A204.1 (cell line): ENCODE results near the gene NCAPD2.
"Not testable (repeated sequence)": the region's sequence is repeated elsewhere in the genome, so short reads cannot be mapped to it uniquely, and the experiment has no call there.

Experiments
- FAIRE-seq: peaks from 2 replicates; lab custom pipeline; 2012; peaks lifted over from hg19 to GRCh38; lab: Jason Lieb, UNC

Gene NCAPD2

DNA sequence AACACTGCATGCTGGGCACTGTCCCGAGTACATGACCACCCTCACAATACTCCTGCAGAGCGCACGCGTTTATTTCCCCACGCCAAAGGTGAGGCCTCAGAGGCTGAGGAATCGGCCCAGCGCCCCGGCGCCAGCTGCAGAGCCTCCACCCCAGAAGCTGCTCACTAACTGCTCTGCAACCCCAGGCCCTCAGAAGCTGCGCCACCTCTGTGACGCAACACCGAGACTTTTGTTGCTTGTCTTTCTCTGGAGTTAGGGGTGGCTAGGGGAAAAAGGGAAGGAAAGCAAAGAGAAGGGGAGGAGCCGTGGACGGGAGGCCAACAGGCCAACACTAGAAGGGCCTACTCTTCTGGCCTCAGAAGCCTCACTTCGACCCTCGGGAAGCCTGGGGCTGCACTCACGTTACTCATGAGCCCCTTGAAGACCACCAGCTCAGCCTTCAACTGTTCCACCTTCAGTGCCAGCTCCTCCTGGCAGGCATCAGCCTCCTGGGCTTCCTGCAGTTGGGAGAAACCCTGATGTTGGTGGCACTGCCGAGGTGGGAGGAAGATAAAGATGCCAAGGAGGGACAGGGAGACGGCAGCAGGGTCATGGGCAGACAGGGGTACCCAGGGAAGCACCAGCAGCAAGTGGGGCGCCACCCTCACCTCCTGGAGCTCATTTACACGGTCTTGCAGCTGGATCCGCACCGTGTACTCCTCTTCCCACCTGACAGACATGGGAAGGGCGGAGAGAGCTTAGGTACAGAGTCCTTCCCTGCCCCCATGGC, 56.6 kb downstream of the NCAPD2 start:
- no peak for FAIRE-seq

DNA sequence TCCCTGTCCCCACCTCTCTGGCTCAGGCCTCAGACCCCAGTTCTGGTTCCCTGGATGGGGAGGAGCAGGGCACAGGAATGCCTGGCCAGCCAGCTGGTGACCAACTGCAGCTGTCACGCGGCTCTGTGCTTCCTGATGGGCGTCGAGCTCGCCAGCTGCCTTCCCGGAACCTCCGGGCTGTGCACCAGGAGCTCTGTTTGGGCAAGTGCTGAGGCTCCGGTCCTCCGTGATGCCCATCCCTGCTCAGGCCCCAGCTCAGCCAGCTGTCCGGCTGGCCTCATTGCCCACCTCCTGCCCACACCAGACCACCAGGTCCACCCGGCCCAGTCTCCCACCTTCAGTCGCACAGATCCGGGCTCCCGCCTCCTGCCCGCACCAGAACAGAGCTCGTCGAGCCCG, 57.2 kb downstream of the NCAPD2 start:
- no peak for FAIRE-seq

- no peak for FAIRE-seq
These were observed 57.7 kb downstream of the NCAPD2 start for GRCh38 chr12:6551496-6552139.

- FAIRE-seq: no peak
These were observed 58.2 kb downstream of the NCAPD2 start for GRCh38 chr12:6552140-6552551.

GRCh38 chr12:6553051-6553868, 59.4 kb downstream of the NCAPD2 start:
- no peak for FAIRE-seq

DNA sequence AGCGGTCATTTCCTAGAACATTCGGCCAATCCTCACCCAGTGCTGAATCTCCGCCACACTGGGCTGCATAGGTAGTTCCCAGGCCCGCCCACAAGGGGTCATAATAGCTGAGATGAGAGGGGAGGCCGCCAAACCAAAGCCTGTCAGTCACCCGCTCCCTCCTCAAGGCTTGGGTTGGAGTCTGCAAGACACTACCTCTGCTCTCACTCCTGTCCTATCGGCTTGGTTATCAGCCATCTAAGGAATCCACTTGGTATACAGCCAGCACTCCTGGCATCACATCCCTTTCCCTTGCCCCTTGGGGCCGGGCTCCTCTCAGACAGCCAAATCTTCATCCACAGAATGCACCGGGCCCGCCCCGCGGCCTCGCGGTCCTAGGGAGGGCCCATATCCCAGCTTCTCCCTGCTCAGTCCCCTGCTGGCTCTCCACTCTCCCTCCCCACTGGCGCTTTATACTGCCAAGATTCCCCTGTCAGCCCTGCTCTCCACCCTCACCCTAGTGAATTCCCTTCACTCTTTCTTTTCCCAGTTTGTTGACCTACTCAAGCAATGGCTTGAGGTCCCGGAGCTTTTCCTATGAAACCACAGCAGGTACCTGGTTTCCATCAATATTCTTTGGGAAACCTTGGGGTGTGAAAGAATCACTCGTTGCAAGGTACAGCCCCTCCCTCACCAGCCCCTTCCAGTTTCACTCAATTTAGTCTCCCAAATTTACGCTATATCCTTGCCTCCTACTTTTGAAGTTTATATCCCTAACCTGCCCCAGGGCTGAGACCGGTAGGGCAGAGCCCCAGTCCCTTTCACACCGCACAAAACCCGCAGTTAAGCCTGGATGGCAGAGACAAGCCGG, 60.5 kb downstream of the NCAPD2 start:
- peak; percentile 79 for FAIRE-seq

DNA sequence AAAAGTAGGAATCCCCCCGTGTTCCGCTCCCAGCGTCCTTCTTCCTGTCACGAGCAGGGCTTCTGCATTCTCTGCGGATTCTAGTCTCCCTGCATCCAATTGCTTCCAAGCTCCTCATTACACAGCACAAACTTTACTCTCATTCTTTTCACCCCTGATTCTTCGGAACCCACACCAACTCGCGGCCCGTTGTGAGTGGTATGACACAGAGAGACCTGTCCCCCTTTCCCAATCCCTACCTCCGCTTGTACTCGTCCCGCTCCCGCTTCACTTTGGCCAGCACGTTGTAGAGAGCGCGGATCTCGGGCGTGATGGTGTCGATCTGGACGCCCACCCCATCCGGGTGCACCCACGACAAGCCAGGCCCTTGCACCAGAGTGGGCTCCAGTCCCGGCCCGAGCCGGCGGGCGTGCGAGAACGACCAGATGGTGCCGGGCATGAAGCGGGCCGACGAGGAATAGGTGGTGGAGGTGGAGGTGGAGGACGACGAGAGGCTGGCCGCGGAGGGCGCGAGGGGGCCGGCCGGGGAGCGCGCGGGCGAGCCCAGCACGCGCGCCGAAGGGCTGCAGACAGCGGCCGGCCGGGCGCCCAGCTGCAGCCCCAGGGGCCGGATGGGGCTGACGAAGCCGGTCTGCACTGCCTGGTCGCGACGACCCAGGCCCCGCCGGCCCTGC, 61.3 kb downstream of the NCAPD2 start:
- no peak for FAIRE-seq

DNA sequence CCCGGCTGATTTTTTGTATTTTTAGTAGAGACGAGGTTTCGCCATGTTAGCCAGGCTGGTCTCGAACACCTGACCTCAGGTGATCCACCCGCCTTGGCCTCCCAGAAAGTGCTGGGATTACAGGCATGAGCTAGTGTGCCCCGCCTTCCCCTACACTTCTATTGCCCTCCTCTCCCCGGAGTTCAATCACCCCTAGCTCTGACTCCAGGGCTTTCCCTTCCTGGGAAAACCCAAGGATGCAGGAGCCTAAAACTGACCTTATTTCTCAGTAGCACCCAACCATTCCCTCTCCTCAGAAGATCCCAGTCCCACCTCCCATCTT, 62.6 kb downstream of the NCAPD2 start:
- not testable (repeated sequence) for FAIRE-seq

- no peak for FAIRE-seq
These were observed 63.0 kb downstream of the NCAPD2 start for GRCh38 chr12:6556857-6557256.

- FAIRE-seq: not testable (repeated sequence)
These were observed 64.3 kb downstream of the NCAPD2 start for GRCh38 chr12:6558014-6558760.

GRCh38 chr12:6559500-6559899, 65.6 kb downstream of the NCAPD2 start:
- FAIRE-seq: no peak

DNA sequence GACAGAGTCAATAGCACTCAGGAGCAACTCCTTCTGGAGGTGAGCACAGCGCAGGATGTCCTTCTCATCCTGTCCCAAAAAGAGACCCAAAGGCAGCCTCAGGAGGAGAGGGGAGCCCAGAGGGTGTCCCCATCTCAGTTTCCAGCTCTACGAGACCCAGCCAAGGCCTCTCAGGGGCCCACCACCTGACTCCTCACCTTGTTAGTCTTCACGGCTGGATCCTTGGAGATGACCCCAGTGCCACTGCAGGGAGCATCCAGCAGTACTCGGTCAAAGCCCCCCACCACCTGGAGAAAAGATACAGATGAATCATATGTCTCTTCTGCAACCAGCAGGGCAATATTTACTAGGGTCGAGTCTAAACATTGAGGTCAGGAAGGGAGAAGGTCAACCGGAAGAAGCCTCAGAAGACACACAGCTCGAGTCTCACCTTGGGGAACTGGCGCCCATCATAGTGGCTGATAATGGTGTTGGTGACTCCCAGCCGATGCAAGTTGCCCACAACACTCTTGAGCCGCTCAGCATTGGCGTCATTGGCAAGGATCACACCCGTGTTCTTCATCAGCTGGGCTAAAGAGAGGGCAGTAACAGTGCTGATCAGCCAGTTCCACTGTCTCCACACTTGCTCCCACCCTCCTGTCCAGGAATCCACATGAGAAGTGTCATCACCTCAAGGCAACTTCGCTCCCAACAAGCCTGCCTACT, 66.8 kb downstream of the NCAPD2 start:
- no peak for FAIRE-seq

- FAIRE-seq: no peak
These were observed 69.0 kb downstream of the NCAPD2 start for GRCh38 chr12:6562881-6563280.

- no peak for FAIRE-seq
These were observed 69.6 kb downstream of the NCAPD2 start for GRCh38 chr12:6563448-6564050.

DNA sequence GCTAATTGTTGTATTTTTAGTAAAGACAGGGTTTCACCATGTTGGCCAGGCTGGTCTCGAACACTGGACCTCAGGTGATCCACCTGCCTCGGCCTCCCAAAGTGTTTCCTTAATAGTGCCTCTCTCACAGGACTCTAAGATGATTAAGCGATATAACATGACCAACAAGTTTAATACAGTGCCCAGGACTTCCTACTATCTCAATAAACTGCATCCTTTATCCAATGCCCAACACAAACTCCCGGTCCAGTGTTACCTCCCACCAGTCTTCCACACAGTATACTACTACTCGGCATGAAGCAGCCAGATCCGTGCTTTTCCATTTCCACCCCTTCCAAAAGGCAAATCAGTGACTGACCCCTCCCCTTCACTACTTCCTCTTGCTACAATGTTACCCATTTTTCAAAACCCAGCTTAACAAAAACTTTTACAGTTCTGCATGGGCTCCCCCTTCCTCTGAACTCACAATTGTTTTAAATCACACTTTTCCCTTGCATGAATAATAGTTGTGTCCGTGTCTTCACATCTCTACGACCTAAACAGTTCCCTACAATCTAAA, 73.3 kb downstream of the NCAPD2 start:
- no peak for FAIRE-seq

DNA sequence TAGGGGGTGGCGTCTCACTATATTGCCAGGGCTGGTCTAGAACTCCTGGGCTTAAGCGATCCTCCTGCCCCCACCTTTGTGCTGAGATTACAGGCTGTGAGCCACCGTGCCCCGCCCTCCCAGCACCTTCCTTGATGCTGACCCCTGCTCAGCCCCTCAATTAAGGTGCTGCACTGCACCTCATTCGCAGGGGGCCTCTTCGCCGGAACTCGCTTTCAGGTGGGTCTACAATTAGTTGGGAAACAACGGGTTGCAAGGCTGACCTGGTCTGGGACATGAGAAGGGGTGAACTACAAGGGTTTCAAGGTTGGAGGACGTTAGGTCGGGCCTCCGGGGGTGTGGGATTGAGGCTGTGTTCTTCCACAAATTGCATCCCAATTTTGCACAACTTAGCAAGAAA, 75.4 kb downstream of the NCAPD2 start:
- no peak for FAIRE-seq

GRCh38 chr12:6569786-6570185, 75.9 kb downstream of the NCAPD2 start:
- FAIRE-seq: no peak

DNA sequence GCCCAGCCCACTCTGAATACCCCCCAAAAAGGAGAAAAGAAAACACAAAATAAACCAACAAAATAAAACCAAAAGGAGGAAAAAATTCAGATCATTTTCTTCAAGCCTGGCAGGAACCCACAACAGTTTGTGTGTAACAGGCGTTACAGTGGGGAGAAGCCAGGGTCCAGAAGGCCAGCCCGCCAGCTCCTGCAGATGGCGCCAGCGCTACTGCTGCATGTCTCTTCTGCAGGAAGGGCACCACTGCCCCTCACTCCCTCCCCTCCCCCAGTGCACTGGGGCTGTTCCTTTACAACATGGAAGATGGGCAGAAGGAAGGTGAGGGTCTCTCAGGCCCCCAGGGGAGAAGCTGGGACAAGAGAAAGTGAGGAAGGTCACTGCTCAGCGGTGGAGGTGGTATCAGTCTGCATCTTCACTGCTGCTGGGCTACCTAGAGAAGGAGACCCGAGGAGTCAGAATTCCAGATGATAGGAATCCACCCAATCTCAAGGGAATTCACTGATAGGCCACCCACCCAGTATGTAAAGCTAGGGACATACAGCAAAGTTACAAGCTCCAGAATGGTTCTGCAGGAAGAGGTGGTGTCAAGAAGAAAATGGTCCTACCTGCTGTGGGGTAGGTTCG, 76.5 kb downstream of the NCAPD2 start:
- FAIRE-seq: no peak

DNA sequence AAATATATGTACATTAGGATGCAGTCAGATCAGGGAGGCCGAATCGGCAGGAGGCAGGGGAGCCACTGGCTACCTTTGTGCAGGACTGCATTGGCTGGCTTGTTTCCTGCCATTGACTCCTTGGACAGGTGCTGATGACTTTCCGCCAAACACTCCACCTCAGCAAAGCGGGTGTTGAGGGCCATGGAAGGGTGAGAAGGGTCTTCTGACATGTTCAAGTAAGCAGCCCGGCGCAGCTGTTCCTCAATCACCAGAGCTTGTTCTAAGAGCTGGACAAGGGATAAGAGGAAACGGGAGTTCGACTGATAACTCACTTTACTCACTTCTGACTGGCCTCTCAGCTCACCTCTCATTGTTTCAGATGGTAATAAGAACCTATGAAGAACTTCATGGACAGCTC, 79.1 kb downstream of the NCAPD2 start:
- FAIRE-seq: no peak
